KOPT-K1 (cell line): ENCODE data around the gene SYCE1L.

Experiments used
- H3K27ac ChIP-seq: fragments of 200-600 bp; sonication (generic); 2 replicates; pipeline ENCODE4 v1.5.1; 2016; ENCODE audit warnings: antibody characterized with exemption, mild to moderate bottlenecking, low read depth, low read length; ENCODE audit not compliant: poor library complexity, severe bottlenecking
- H3K36me3 ChIP-seq: fragments of 200-600 bp; sonication (generic); 2 replicates; pipeline ENCODE4 v1.5.1; 2017; ENCODE audit warnings: antibody characterized with exemption, mild to moderate bottlenecking, low read length, moderate library complexity; ENCODE audit not compliant: insufficient read depth
- H3K9me3 ChIP-seq: fragments of 200-600 bp; sonication (generic); 2 replicates; pipeline ENCODE4 v1.5.1; 2017; ENCODE audit warnings: antibody characterized with exemption, low read length, mild to moderate bottlenecking; ENCODE audit not compliant: insufficient read depth, poor library complexity, severe bottlenecking

The SYCE1L gene

GRCh38 chr16:77190478-77191258 is 8.5 kb upstream of the SYCE1L start, which contains the start of gene MON1B:
TSS of gene MON1B (plus strand) at chr16:77191190. CDS start at chr16:77191486, 296 bp downstream.
- Histone ChIP-seq H3K27ac (peak within 1 kb of the TSS; percentile 85), H3K36me3 (peaks cover 33% of the 10 kb centered on the region), H3K9me3 (no peaks in the 10 kb centered on the region)

- Histone ChIP-seq H3K36me3 (peaks cover 37% of the 10 kb centered on the region), H3K27ac (peak overlapping the region; percentile 85), H3K9me3 (no peaks in the 10 kb centered on the region)
Measured at GRCh38 chr16:77191259-77191969, 7.8 kb upstream of the SYCE1L start.

DNA sequence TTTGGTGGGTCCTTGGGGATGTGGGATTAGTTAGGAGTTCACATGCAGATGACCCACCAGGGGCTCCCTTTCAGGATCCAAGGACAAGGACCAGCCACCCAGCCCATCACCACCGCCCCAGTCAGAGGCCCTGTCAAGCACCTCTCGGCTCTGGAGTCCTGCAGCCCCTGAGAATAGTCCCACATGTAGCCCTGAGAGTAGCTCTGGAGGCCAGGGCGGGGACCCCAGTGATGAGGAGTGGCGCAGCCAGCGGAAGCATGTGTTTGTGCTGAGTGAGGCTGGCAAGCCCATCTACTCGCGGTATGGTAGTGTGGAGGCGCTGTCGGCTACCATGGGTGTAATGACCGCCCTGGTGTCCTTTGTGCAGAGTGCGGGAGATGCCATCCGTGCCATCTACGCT is 5.8 kb upstream of the SYCE1L start:
- H3K36me3 ChIP-seq, result peaks cover 55% of the 10 kb centered on the region
- H3K27ac ChIP-seq, result no peak overlapping the region
- no peaks in the 10 kb centered on the region for H3K9me3 ChIP-seq

- no peak overlapping the region for H3K27ac ChIP-seq
- H3K9me3 ChIP-seq, result no peaks in the 10 kb centered on the region
- H3K36me3 ChIP-seq, result peaks cover 66% of the 10 kb centered on the region
Measured at GRCh38 chr16:77194295-77195231, 4.6 kb upstream of the SYCE1L start.

- Histone ChIP-seq H3K27ac (no peak overlapping the region), H3K9me3 (no peaks in the 10 kb centered on the region), H3K36me3 (peaks cover 71% of the 10 kb centered on the region)
Measured at GRCh38 chr16:77195411-77195810, 3.8 kb upstream of the SYCE1L start.

GRCh38 chr16:77197747-77198146 is 1.5 kb upstream of the SYCE1L start:
- H3K27ac ChIP-seq, result no peak overlapping the region
- H3K9me3 ChIP-seq, result no peaks in the 10 kb centered on the region
- peaks cover 77% of the 10 kb centered on the region for H3K36me3 ChIP-seq

GRCh38 chr16:77206533-77206932 is 7.3 kb downstream of the SYCE1L start:
- H3K36me3 ChIP-seq, result peaks cover under 1% of the 10 kb centered on the region; the same call in 1 of the 2 replicates
- H3K27ac ChIP-seq, result no peak overlapping the region
- no peaks in the 10 kb centered on the region for H3K9me3 ChIP-seq

GRCh38 chr16:77207030-77207429 is 7.8 kb downstream of the SYCE1L start:
- no peaks in the 10 kb centered on the region for H3K9me3 ChIP-seq
- no peaks in the 10 kb centered on the region for H3K36me3 ChIP-seq
- H3K27ac ChIP-seq, result no peak overlapping the region

- Histone ChIP-seq H3K9me3 (no peaks in the 10 kb centered on the region), H3K27ac (no peak overlapping the region), H3K36me3 (no peaks in the 10 kb centered on the region)
Measured at GRCh38 chr16:77208382-77208781, 9.2 kb downstream of the SYCE1L start.

- H3K36me3 ChIP-seq, result no peaks in the 10 kb centered on the region
- H3K27ac ChIP-seq, result peak overlapping the region; percentile 61
- no peaks in the 10 kb centered on the region for H3K9me3 ChIP-seq
Measured at GRCh38 chr16:77211880-77212740, 12.9 kb downstream of the SYCE1L start.

DNA sequence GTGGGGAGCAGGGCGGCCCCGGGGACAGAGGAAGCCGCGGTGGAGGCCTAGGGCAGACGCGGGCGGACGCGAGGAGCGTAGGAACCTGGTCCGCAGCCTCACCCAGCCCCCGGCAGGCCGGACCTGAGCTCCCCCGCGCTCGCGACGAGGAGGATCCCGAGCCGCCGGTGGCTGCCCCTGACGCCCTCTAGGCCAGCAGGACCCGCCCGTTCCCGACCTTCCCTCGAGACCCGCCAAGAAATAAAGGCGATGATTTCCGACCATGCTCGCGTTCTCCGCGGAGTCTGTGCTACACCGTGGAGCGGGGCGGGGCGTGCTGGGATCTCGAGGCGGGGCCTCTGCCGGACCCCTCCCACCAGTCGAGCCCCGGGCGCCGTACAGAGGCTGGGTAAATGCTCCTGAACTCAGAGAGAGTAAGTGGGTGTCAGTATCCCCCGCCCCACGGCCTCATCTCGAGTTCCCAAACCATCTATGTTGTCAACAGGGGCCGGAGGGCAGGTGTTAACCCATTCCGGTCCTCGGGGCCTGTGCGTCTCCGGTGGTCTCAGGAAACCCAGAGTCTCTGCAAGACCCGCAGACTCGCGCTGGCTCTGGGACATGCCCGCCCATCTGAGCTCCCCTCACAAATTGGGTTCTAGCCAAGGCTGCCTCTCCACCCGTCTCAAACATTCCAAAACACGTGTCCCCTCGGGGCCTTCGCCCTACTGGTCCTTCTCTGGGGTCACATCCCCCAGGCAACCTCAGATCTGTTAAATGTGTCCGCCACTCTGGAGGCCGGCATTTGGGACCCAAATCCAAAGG is 13.7 kb downstream of the SYCE1L start:
- H3K9me3 ChIP-seq, result no peaks in the 10 kb centered on the region
- peak overlapping the region; percentile 61 for H3K27ac ChIP-seq
- no peaks in the 10 kb centered on the region for H3K36me3 ChIP-seq

- Histone ChIP-seq H3K27ac (no peak overlapping the region), H3K9me3 (no peaks in the 10 kb centered on the region), H3K36me3 (no peaks in the 10 kb centered on the region)
Measured at GRCh38 chr16:77213542-77214106, 14.4 kb downstream of the SYCE1L start.

- H3K9me3 ChIP-seq, result no peaks in the 10 kb centered on the region
- H3K27ac ChIP-seq, result no peak overlapping the region
- no peaks in the 10 kb centered on the region for H3K36me3 ChIP-seq
Measured at GRCh38 chr16:77214411-77215138, 15.4 kb downstream of the SYCE1L start.
